ENCODE results near the gene USP11. TPM values are rescaled to one million over a fixed set of nuclear protein-coding genes. Genes with fewer than 3 reads are reported as not detected.
A peak's percentile ranks its signal among the peaks of the same experiment; 100 is the strongest.

The USP11 gene
- total RNA-seq, 1 experiment from 2014 or later = 153 TPM

DNA sequence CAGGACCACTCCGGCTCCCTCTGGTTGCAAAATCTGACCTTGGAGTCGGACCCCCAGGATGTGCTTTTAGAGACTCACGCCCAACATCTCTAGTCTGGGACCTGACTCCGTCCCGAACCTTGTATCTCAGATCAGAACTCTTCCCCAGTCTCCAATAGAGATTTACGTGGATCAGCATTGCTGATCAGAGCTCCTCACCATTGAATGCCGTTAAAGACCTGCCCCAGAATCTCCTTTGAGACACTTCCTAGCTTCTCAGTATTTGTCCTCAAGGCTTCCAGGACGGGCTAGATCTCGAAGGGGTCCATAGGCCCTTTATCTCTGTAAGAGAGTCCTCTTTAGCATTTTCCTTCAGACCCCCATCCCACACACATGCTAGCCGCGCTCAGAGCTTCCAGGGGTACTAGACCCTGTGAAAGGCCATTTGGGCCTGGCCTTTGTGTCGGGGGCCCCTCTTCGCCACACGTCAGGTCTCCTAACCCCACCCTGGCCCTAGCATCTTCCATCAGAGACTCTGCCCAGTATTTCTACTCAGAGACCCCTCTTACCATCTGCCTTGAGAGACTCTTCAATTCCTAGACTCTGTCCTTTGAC is 38.5 kb upstream of the USP11 start:
- H3K79me1 ChIP-seq (ENCODE audit: insufficient read depth, low read depth, low read length, poor library complexity, severe bottlenecking) = peaks cover 15% of the 10 kb centered on the region
- H3K9me3 ChIP-seq (ENCODE audit: control insufficient read depth, low read depth, low read length) = no peaks in the 10 kb centered on the region
- Mint-ChIP-seq H3K9me3 (peaks cover 2 to 12% of the 10 kb centered on the region in 2 experiments; a peak in 4 of 5 replicates), H3K27me3 (ENCODE audit: low read depth) (no peaks in the 10 kb centered on the region; the same call in 1 of the 2 replicates), H3K4me1 (peaks cover 49 to 53% of the 10 kb centered on the region in 2 experiments), H3K27ac (peak overlapping the region; percentile 88 to 100 (median 99)), H3K36me3 (ENCODE audit: insufficient read depth in 1 of 3, low read depth in 3 of 3) (peaks cover 48 to 50% (median 48%) of the 10 kb centered on the region in 3 experiments), H3K4me3 (peak overlapping the region; percentile 96 to 97)
- H3K4me2 ChIP-seq (ENCODE audit: insufficient read depth, insufficient read length, low read length) = peak overlapping the region; percentile 89
- no peak overlapping the region for H3K56ac ChIP-seq (ENCODE audit: insufficient read length, low read depth, low read length)
- H4K5ac ChIP-seq (ENCODE audit: insufficient read length, low read depth, low read length) = no peak overlapping the region
- no peak overlapping the region for H3K23ac ChIP-seq (ENCODE audit: insufficient read length, low read depth, low read length)
- no peak overlapping the region for H3T11ph ChIP-seq (ENCODE audit: low read length)
- no peak overlapping the region for H2AFZ ChIP-seq (ENCODE audit: low read length)
- no peak overlapping the region for H2BK15ac ChIP-seq (ENCODE audit: low read depth, low read length)
- peaks cover 38% of the 10 kb centered on the region; the same call in 1 of the 2 replicates for H3K79me2 ChIP-seq (ENCODE audit: insufficient read depth, low read length)
- no peak overlapping the region for H3K4ac ChIP-seq (ENCODE audit: low read depth, low read length)
- H3K14ac ChIP-seq (ENCODE audit: insufficient read depth, low read length) = peak overlapping the region; percentile 98
- H2AK5ac ChIP-seq (ENCODE audit: insufficient read length, low read length) = no peak overlapping the region
- no peak overlapping the region for H2BK20ac ChIP-seq (ENCODE audit: low read depth, low read length, poor library complexity, severe bottlenecking)
- H2BK5ac ChIP-seq (ENCODE audit: insufficient read length, low read length) = no peak overlapping the region
- no peak overlapping the region for H2BK120ac ChIP-seq (ENCODE audit: low read depth, low read length, poor library complexity, severe bottlenecking)
- TF ChIP-seq, protein P1, sequence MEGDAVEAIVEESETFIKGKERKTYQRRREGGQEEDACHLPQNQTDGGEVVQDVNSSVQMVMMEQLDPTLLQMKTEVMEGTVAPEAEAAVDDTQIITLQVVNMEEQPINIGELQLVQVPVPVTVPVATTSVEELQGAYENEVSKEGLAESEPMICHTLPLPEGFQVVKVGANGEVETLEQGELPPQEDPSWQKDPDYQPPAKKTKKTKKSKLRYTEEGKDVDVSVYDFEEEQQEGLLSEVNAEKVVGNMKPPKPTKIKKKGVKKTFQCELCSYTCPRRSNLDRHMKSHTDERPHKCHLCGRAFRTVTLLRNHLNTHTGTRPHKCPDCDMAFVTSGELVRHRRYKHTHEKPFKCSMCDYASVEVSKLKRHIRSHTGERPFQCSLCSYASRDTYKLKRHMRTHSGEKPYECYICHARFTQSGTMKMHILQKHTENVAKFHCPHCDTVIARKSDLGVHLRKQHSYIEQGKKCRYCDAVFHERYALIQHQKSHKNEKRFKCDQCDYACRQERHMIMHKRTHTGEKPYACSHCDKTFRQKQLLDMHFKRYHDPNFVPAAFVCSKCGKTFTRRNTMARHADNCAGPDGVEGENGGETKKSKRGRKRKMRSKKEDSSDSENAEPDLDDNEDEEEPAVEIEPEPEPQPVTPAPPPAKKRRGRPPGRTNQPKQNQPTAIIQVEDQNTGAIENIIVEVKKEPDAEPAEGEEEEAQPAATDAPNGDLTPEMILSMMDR (conservative IDR thresholded peaks at IDR 0.05) = no peak
- no CpG with 5 or more reads among the region's 14 CpGs for WGBS (ENCODE audit: extremely low coverage, insufficient read length, low lambda C conversion rate)
- H3K4me1 ChIP-seq (ENCODE audit: insufficient read depth, low read length) = peaks cover 15% of the 10 kb centered on the region; the same call in 1 of the 2 replicates
- peak overlapping the region; percentile 92 for H3K18ac ChIP-seq (ENCODE audit: insufficient read length, low read depth, low read length)
- H4K91ac ChIP-seq (ENCODE audit: insufficient read length, low read depth, low read length) = no peak overlapping the region
- H4K8ac ChIP-seq (replicated peaks; ENCODE audit: insufficient read length, low read depth, low read length) = no peak overlapping the region
- no peak overlapping the region for H3K27ac ChIP-seq (ENCODE audit: insufficient read length, low read depth, low read length)
- no peak overlapping the region for H2BK12ac ChIP-seq (ENCODE audit: insufficient read length, low read depth, low read length)
- no peaks in the 10 kb centered on the region for H3K27me3 ChIP-seq (ENCODE audit: insufficient read depth, low read length)
- H4K20me1 ChIP-seq (ENCODE audit: control insufficient read depth, insufficient read depth, insufficient read length) = no peaks in the 10 kb centered on the region
- peaks cover 15% of the 10 kb centered on the region for H3K23me2 ChIP-seq (ENCODE audit: insufficient read length, low read depth, low read length, poor library complexity, severe bottlenecking)
- H3K9ac ChIP-seq (ENCODE audit: extremely low read depth, insufficient read length, low read length) = peak overlapping the region; percentile 84
- DNase-seq = no peak
